ENCODE results near the gene SORCS3.

DNA sequence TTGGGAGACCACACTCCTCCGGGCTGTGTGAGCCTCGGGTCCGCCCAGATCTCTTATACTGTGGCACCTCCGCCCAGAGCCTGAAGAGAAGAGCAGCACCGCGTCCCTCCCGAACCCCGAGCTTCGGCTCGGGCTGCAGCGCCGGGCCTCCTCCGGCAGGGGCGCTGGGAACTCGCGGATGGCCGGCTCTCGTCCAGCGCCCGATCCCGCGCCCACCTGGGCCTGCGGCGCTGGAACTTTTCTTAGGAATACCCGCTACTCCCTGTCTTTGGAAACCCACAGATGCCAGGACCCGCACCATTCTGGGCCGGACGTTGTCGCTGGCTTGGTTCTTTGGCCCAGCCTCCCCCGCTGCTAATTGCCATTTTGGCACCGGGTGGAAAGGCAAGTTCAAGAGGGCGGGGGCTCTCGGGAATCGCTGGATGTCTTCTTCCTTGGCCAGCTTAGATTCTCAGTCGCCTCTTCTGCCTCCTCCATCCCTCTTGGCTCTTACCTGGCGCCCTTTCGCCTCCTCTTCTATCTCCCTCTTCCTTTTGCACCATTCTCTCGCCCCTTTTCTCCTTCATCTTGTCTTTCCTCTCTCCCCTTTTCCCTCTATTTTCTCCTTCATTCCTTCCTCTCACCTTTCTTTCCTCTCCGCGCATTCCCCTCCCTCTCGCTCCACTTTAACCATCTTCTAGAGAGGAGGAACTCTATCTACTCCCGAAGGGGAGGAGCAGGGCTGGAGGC, 2.1 kb upstream of the SORCS3 start:
- TF ChIP-seq, protein P1, sequence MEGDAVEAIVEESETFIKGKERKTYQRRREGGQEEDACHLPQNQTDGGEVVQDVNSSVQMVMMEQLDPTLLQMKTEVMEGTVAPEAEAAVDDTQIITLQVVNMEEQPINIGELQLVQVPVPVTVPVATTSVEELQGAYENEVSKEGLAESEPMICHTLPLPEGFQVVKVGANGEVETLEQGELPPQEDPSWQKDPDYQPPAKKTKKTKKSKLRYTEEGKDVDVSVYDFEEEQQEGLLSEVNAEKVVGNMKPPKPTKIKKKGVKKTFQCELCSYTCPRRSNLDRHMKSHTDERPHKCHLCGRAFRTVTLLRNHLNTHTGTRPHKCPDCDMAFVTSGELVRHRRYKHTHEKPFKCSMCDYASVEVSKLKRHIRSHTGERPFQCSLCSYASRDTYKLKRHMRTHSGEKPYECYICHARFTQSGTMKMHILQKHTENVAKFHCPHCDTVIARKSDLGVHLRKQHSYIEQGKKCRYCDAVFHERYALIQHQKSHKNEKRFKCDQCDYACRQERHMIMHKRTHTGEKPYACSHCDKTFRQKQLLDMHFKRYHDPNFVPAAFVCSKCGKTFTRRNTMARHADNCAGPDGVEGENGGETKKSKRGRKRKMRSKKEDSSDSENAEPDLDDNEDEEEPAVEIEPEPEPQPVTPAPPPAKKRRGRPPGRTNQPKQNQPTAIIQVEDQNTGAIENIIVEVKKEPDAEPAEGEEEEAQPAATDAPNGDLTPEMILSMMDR (IDR thresholded peaks at IDR 0.05 in 4 of 5, conservative IDR thresholded peaks at IDR 0.05 in 1 of 5): no peak
- TF ChIP-seq POLR2A (IDR thresholded peaks at IDR 0.05): no peak
